ENCODE data around the gene LHX5.
A peak's percentile ranks its signal among the peaks of the same experiment; 100 is the strongest.
"Not testable (repeated sequence)": the region's sequence is repeated elsewhere in the genome, so short reads cannot be mapped to it uniquely, and the experiment has no call there.

Gene LHX5
- total RNA-seq = 0 reads per million in 3 experiments

GRCh38 chr12:113471619-113472171, at the start of gene LHX5:
Gene LHX5, minus strand, starts transcription at chr12:113471871. Its CDS starts 373 bp downstream, at chr12:113471498.
- DNase-seq = no peak

DNA sequence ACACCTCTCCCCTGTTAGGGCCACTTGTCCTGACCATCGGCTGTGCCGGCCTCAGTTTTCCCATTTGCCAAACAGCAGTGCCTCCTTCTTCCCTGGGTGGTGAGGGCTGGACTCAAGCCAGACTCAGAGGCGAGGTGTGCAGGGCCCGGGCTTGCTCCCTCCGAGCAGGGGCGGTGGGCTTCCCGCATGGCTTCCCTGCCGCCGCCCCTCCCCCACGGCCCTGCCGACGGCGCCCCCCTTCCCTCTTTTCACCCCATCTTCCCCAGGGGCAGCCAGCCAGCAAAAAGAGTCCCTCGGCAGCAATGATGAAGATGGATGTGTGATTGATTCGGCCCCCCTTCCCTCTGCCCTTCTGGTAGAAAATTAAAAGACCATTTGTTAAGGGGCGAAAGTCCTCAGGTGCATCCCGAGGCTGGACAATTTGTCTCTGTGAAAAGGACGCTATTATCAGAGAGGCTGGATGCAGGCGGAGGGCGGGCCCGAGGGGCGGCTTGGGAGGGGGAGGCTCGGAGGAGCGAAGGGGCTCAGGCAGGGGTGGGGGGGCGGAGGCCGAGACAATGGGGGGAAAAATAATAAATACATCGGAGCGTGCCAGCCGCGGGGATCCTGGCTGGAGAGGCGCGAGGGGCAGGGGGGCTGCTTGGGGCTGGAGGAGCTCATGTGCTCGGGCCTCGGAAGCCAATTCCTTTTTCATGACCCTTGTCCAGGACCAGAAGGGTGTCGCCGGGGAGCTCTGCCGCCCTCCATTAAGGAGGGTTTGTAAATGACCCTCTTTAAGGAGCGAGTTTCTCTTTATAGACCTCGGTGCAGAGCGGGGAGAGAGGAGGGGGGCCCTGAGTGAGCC, 48.0 kb upstream of the LHX5 start:
- no peak for DNase-seq

GRCh38 chr12:113515082-113515856, 43.6 kb upstream of the LHX5 start:
- no peak for DNase-seq

DNA sequence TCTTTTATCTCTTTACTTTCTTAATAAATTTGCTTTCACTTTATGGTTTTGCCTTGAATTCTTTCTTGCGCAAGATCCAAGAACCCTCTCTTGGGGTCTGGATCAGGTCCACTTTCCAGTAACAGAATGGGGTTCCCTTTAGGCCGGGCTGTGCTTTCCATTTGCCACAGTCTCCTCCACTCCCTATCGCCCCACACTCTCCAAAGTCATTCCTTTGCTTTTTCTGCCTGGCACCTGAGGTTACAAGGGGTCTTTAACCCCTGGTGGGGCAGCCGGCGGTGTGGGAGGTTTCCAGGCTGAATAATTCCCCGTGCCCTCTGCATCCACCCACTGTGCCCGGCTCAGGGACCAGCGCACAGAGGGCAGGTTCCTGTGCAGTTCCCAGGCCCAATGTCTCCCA, 42.9 kb upstream of the LHX5 start:
- no peak for DNase-seq

DNA sequence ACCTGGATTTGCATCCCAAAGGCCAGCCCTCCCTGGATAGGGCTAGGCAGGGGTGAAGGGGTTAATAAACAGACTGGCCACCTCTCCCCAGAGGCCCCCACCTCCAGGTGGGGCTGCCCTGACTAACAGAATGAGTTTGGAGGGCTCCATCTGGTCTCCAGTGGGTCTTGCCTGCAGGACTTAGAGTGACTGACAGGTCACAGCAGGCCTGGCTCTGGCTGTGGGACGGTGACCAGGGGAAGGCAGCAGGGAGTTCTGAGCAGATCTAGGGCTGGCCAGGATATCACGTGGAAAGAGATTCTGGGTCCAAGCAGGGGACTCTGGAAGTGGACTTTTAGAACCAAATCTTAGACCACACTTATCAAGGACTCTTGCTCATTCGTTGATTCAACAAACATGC, 40.9 kb upstream of the LHX5 start:
- no peak for DNase-seq

DNA sequence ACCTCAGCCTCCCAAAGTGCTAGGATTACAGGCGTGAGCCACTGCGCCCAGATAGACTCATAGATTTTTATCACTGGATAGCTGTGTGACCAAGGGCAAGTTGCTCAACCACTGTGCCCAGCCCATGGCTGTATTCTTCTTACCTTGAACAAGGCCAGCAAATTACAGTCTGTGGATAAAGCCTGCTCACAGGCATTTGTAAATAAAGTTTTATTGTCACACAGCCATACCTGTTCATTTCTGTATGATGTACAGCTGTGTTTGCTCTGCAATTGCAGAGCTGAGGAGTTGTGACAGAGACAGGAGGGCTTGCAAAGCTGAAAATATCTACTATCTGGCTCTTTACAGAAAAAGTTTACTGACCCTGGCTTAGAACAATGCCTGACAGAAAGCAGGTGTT, 35.2 kb upstream of the LHX5 start:
- no peak for DNase-seq

DNA sequence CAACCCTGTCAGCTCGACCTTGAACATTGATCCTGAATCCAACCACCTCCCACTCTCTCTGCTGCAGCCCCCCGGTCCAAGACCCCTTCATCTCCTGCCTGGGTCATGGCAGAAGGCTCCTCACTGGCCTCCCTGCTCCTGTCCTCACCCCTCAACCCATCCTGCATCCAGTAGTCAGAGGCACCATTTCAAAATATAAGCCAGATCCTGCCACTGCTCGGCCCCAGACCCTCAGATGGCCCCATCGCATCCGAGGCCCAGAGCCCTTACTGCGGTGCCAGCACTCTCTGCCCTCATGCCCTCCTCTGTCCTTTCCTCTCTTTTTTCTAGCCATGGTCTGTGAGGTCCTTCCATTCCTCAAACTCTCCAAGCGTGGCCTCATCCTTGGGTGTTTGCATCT, 34.3 kb upstream of the LHX5 start:
- DNase-seq = no peak

DNA sequence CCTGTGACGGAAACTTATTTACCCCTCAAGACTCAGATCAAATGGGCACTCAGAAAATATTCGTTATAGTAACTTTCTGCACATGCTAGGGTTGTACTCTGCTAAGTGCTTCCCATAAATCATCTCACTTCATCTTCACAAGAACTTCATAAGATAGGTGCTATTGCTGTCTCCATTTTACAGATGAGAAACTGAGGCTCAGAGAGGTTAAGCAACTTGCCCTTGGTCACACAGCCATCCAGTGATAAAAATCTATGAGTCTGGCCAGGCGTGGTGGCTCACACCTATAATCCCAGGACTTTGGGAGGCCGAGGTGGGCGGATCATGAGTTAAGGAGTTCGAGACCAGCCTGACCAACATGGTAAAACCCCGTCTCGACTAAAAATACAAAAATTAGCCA, 33.2 kb upstream of the LHX5 start:
- DNase-seq = no peak

DNA sequence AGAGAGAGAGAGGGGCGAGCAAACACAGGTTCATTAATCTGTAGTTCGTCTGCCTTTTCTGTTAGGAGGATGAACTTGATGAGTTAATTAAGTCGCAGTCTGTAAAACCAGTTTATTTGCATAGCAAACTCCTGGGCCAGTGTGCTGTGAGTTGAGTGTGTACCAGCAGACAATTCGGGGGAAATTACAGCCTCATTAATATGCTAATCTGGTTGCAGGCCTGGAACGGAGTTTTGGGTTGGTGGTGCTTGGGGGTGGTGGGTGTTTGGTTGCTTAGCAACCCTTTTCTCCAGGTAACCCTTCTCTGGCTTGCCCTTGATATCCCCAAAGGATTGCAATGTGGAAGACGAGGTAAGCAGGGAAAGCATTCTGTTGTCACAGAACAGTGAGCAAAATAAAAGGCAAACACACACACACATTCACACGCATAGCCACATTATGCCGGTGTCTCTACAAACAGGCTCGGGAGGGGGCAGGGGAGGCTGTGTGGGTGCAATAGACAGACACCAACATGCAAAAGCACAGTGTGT, 29.2 kb upstream of the LHX5 start:
- DNase-seq = no peak

- DNase-seq = no peak
These were observed 28.6 kb upstream of the LHX5 start for GRCh38 chr12:113500306-113500675.

- DNase-seq = no peak
These were observed 26.8 kb upstream of the LHX5 start for GRCh38 chr12:113498490-113498889.

DNA sequence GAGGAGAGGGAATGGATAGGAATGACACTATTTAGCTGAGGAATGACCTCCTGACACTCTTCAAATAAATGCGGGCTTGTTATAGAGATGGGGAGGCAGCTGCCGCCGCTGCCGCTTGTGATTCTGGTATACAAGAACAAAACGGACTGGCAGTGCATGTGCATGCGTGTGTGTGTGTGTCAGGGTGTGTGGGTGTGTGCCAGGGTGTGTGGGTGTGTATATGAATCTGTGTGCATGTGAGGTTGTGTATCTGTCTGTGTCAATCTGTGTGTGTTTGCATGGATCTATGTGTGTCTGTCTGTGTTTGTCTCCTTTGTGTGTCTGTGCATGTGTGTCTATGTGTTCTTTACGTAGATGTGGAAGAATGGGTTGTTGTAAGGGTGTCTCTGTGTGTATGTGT, 26.0 kb upstream of the LHX5 start:
- no peak for DNase-seq

DNA sequence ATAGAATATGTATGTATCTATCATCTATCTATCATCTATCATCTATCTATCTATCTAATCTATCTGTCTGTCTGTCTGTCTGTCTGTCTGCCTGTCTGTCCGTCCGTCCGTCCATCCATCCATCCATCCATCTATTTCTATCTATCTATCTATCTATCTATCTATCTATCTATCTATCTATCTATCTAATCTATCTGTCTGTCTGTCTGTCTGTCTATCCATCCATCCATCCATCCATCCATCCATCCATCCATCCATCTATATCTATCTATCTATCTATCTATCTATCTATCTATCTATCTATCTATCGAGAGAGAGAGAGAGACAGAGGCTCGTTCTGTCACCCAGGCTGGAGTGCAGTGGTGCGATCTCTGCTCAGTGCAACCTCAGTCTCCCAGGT, 24.3 kb upstream of the LHX5 start:
- DNase-seq = not testable (repeated sequence)

- DNase-seq = no peak
These were observed 16.7 kb upstream of the LHX5 start for GRCh38 chr12:113488322-113488721.

GRCh38 chr12:113486722-113487121, 15.1 kb upstream of the LHX5 start:
- no peak for DNase-seq

- DNase-seq = no peak
These were observed 13.7 kb upstream of the LHX5 start for GRCh38 chr12:113485330-113485729.

GRCh38 chr12:113482334-113482733, 10.7 kb upstream of the LHX5 start:
- DNase-seq = no peak

DNA sequence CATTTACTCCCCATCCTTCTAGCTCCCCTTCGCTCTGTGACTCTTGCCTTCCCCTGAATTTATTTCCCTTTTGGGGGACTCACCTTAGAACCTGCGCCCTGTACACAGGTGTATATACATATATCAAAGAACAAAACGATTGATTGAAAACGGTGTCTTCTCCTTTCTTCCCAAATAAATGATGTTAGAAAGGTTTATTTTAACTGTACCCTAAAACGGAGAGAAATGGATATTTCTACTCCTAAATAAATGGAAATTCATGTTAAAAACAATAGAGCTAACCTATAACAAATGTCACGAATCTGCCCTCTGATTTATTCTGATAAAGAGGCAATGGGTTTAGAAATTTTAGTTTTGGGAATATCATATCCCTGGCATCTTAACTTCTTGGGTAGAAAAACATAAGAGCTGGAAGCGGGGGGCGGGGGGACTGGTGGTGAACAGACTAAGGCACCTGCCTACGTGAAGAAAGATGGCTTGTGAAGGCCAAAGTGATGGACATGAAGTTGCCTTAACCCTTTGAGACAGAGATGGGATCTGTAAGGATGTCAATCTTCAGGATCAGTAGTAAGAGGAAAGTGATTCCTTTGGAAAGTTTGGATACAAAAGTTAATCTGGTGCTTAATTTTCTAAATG, 8.8 kb upstream of the LHX5 start:
- DNase-seq = no peak

DNA sequence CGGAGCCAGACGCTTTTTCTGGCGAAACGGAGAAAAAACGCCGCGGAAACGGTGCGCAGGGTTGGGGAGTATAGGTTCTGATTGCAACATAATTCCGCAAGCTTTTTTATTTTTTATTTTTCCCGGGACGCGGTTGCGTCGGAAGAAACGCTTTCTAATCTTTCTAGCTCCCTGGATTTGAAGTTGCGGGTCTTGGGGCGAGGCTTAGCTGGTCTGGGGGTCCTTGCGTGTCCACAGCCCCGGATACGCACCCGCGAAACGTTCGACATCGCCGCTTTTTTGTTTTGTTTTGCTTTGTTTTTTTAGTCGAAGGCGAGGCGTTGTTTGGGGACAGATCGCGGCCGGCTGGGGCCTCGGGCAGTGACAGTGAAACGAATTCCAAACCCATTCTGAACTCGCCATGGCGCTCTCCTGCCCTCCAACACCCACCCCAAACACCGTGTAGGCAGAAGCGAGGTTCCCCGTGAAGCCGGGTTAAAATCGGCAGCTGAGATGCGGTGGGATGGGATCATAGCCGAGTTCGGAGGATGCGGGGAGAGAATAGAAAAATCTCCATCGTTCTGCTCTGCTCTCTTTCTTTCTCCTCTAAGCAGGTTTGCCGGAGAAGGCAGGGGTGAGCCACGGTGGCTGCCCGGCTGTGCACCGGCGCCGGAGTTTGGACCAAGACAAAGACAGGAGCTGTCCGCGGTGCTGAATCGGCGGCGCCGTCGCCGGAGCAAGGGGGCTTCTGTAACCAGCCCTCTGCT, 8.1 kb upstream of the LHX5 start:
- DNase-seq = peak; percentile 12

- DNase-seq = no peak
These were observed 7.5 kb upstream of the LHX5 start for GRCh38 chr12:113479216-113479589.

- no peak for DNase-seq
These were observed 6.8 kb upstream of the LHX5 start for GRCh38 chr12:113478351-113479011.

- DNase-seq = no peak
These were observed 6.2 kb upstream of the LHX5 start for GRCh38 chr12:113477842-113478215.

All from central memory CD4-positive, alpha-beta T cell (primary cell).